ENCODE data around the gene OR5H6.
"Not testable (repeated sequence)": the region's sequence is repeated elsewhere in the genome, so short reads cannot be mapped to it uniquely, and the experiment has no call there.

OR5H6 gene

GRCh38 chr3:98263944-98264343, at the start of gene OR5H6:
TSS of gene OR5H6 (plus strand) at chr3:98264244. CDS start at chr3:98264333, 89 bp downstream.
- TF ChIP-seq Cebpa-rat (IDR thresholded peaks at IDR 0.05): no peak
- no peaks in the 10 kb centered on the region for H3K4me1 ChIP-seq
- no peak within 1 kb of the TSS for H3K4me3 ChIP-seq
- no peaks in the 10 kb centered on the region for H4K20me1 ChIP-seq
- no peak within 1 kb of the TSS for H3K9ac ChIP-seq
- no peak within 1 kb of the TSS for H3K4me2 ChIP-seq
- H3K36me3 ChIP-seq: no peaks in the 10 kb centered on the region
- no peak within 1 kb of the TSS for H3K27ac ChIP-seq
- peaks cover 0 to 6% (median 0%) of the 10 kb centered on the region in 11 experiments; a peak in 1 of 22 replicates for H3K9me3 ChIP-seq (replicated peaks in 1 of 11)
- no peaks in the 10 kb centered on the region for H3K27me3 ChIP-seq

- no peak for TF ChIP-seq Cebpa-rat (IDR thresholded peaks at IDR 0.05)
- Histone ChIP-seq H3K4me2 (peak overlapping the region in 3 of 11 experiments; percentile 35 to 60 (median 57); a peak in 6 of 22 replicates), H3K9ac (no peak overlapping the region), H3K4me1 (peaks cover 0 to 22% (median 0%) of the 10 kb centered on the region in 10 experiments; a peak in 6 of 20 replicates), H3K4me3 (no peak overlapping the region), H3K27ac (no peak overlapping the region), H3K27me3 (no peaks in the 10 kb centered on the region), H4K20me1 (no peaks in the 10 kb centered on the region), H3K9me3 (replicated peaks in 1 of 11) (peaks cover 0 to 4% (median 0%) of the 10 kb centered on the region in 11 experiments; a peak in 1 of 22 replicates), H3K36me3 (no peaks in the 10 kb centered on the region)
These were observed 49.0 kb upstream of the OR5H6 start for GRCh38 chr3:98215051-98215450.

GRCh38 chr3:98223907-98224672, 40.0 kb upstream of the OR5H6 start:
- Histone ChIP-seq H3K9ac (no peak overlapping the region), H3K27ac (no peak overlapping the region), H4K20me1 (no peaks in the 10 kb centered on the region), H3K9me3 (replicated peaks in 1 of 11) (no peaks in the 10 kb centered on the region), H3K27me3 (no peaks in the 10 kb centered on the region), H3K4me1 (no peaks in the 10 kb centered on the region), H3K36me3 (no peaks in the 10 kb centered on the region), H3K4me2 (no peak overlapping the region), H3K4me3 (no peak overlapping the region)
- TF ChIP-seq Cebpa-rat (IDR thresholded peaks at IDR 0.05): no peak

- Histone ChIP-seq H3K27me3 (no peaks in the 10 kb centered on the region), H3K4me1 (peaks cover 5 to 18% (median 8%) of the 10 kb centered on the region in 10 experiments; a peak in 14 of 20 replicates), H3K9ac (no peak overlapping the region), H3K4me3 (no peak overlapping the region), H3K27ac (no peak overlapping the region), H3K9me3 (replicated peaks in 1 of 11) (peaks cover 0 to 10% (median 0%) of the 10 kb centered on the region in 11 experiments; a peak in 6 of 22 replicates), H4K20me1 (no peaks in the 10 kb centered on the region), H3K36me3 (no peaks in the 10 kb centered on the region), H3K4me2 (no peak overlapping the region)
- TF ChIP-seq Cebpa-rat (IDR thresholded peaks at IDR 0.05): no peak
These were observed 31.6 kb upstream of the OR5H6 start for GRCh38 chr3:98232489-98232888.

- no peak overlapping the region for H3K9ac ChIP-seq
- H3K27ac ChIP-seq: no peak overlapping the region
- H3K4me2 ChIP-seq: peak overlapping the region in 10 of 11 experiments; percentile 18 to 56 (median 34); a peak in 15 of 22 replicates
- no peaks in the 10 kb centered on the region for H3K36me3 ChIP-seq
- H3K4me1 ChIP-seq: peaks cover 5 to 18% (median 8%) of the 10 kb centered on the region in 10 experiments; a peak in 14 of 20 replicates
- H4K20me1 ChIP-seq: no peaks in the 10 kb centered on the region
- H3K27me3 ChIP-seq: no peaks in the 10 kb centered on the region
- no peak for TF ChIP-seq Cebpa-rat (IDR thresholded peaks at IDR 0.05)
- peaks cover 0 to 10% (median 0%) of the 10 kb centered on the region in 11 experiments; a peak in 6 of 22 replicates for H3K9me3 ChIP-seq (replicated peaks in 1 of 11)
- no peak overlapping the region for H3K4me3 ChIP-seq
These were observed 30.6 kb upstream of the OR5H6 start for GRCh38 chr3:98233468-98233867.

GRCh38 chr3:98240131-98240530, 23.9 kb upstream of the OR5H6 start:
- Histone ChIP-seq H3K27me3 (no peaks in the 10 kb centered on the region), H3K4me1 (peaks cover 0 to 13% (median 0%) of the 10 kb centered on the region in 10 experiments; a peak in 5 of 20 replicates), H3K27ac (peak overlapping the region in 1 of 11 experiments; percentile 13; a peak in 1 of 22 replicates), H3K9me3 (replicated peaks in 1 of 11) (no peaks in the 10 kb centered on the region), H3K4me3 (no peak overlapping the region), H4K20me1 (no peaks in the 10 kb centered on the region), H3K36me3 (no peaks in the 10 kb centered on the region), H3K4me2 (0 out of 22 replicates have a peak overlapping the region, but pooled peaks of 1 of the 11 experiments have one; percentile 17), H3K9ac (no peak overlapping the region)
- no peak for TF ChIP-seq Cebpa-rat (IDR thresholded peaks at IDR 0.05)

GRCh38 chr3:98242155-98242554, 21.9 kb upstream of the OR5H6 start:
- Histone ChIP-seq H3K4me3 (no peak overlapping the region), H3K9ac (no peak overlapping the region), H3K4me1 (peaks cover 0 to 13% (median 0%) of the 10 kb centered on the region in 10 experiments; a peak in 5 of 20 replicates), H3K9me3 (replicated peaks in 1 of 11) (no peaks in the 10 kb centered on the region), H4K20me1 (no peaks in the 10 kb centered on the region), H3K4me2 (no peak overlapping the region), H3K36me3 (no peaks in the 10 kb centered on the region), H3K27ac (no peak overlapping the region), H3K27me3 (no peaks in the 10 kb centered on the region)
- no peak for TF ChIP-seq Cebpa-rat (IDR thresholded peaks at IDR 0.05)

- Histone ChIP-seq H4K20me1 (no peaks in the 10 kb centered on the region), H3K27ac (no peak overlapping the region), H3K4me1 (peaks cover 0 to 13% (median 0%) of the 10 kb centered on the region in 10 experiments; a peak in 5 of 20 replicates), H3K4me3 (no peak overlapping the region), H3K27me3 (no peaks in the 10 kb centered on the region), H3K4me2 (no peak overlapping the region), H3K9ac (no peak overlapping the region), H3K36me3 (no peaks in the 10 kb centered on the region), H3K9me3 (replicated peaks in 1 of 11) (no peaks in the 10 kb centered on the region)
- no peak for TF ChIP-seq Cebpa-rat (IDR thresholded peaks at IDR 0.05)
These were observed 20.2 kb upstream of the OR5H6 start for GRCh38 chr3:98243843-98244242.

- H3K36me3 ChIP-seq: no peaks in the 10 kb centered on the region
- TF ChIP-seq Cebpa-rat (IDR thresholded peaks at IDR 0.05): no peak
- no peaks in the 10 kb centered on the region for H4K20me1 ChIP-seq
- H3K4me3 ChIP-seq: no peak overlapping the region
- H3K4me2 ChIP-seq: no peak overlapping the region
- H3K27me3 ChIP-seq: no peaks in the 10 kb centered on the region
- H3K9me3 ChIP-seq (replicated peaks in 1 of 11): no peaks in the 10 kb centered on the region
- H3K9ac ChIP-seq: no peak overlapping the region
- H3K27ac ChIP-seq: no peak overlapping the region
- no peaks in the 10 kb centered on the region for H3K4me1 ChIP-seq
These were observed 17.9 kb upstream of the OR5H6 start for GRCh38 chr3:98246142-98246541.

GRCh38 chr3:98256026-98256425, 8.0 kb upstream of the OR5H6 start:
- H4K20me1 ChIP-seq: not testable (repeated sequence)

More at GRCh38 chr3:98256026-98256425, 8.0 kb upstream of the OR5H6 start:
- not testable (repeated sequence) for H3K4me2 ChIP-seq; H3K27me3 ChIP-seq; H3K9ac ChIP-seq; H3K4me1 ChIP-seq; H3K4me3 ChIP-seq; H3K27ac ChIP-seq; H3K36me3 ChIP-seq; H3K9me3 ChIP-seq (replicated peaks in 1 of 11)

All from BLaER1 treated with 17β-estradiol and CSF1 and Interleukin-3, amounts not matched to agents 10 nM and 100 nM (cell line).